Tibial nerve (tissue), 4 donors: ENCODE results near the gene PKDREJ.

Source experiments
- CTCF ChIP-seq, 5 experiments: fragments of 200-600 bp in 3 of 5; fragments of 450-650 bp in 2 of 5; sonication (generic) in 3 of 5; IDR thresholded peaks; one replicate each; pipeline ENCODE4 v1.5.1; 2016 to 2019; ENCODE audit warnings: antibody characterized with exemption in 5 of 5, mild to moderate bottlenecking in 3 of 5, moderate library complexity in 2 of 5
- EP300 ChIP-seq, 2 donors: sonication (generic); formaldehyde crosslinking; IDR thresholded peaks; one replicate each; pipeline ENCODE4 v1.6.1; 2017; ENCODE audit warnings: antibody characterized with exemption in 2 of 2, mild to moderate bottlenecking in 1 of 2
- POLR2A ChIP-seq, 2 donors: fragments of 450-650 bp; IDR thresholded peaks; one replicate each; pipeline ENCODE4 v1.6.1; 2017; ENCODE audit warnings: antibody characterized with exemption in 2 of 2, mild to moderate bottlenecking in 2 of 2, moderate library complexity in 2 of 2

- TF ChIP-seq CTCF (IDR thresholded peaks at IDR 0.05) (no peak), POLR2A (IDR thresholded peaks at IDR 0.05) (no peak), EP300 (IDR thresholded peaks at IDR 0.05) (no peak)
These were observed 33.4 kb downstream of the PKDREJ start for GRCh38 chr22:46229701-46230100.
